GM12878 (cell line): Measurements from ENCODE around the gene FERMT2. TPM values are rescaled to one million over a fixed set of nuclear protein-coding genes. Genes with fewer than 3 reads are reported as not detected.

Source experiments
- ASH2L ChIP-seq: fragments of 300-600, 200-600 bp; sonication (generic); IDR thresholded peaks from 2 replicates; pipeline ENCODE4 v1.6.1; 2017; ENCODE audit warnings: low read depth, mild to moderate bottlenecking, borderline replicate concordance
- BACH1 ChIP-seq: fragments of 450-650 bp; IDR thresholded peaks from 2 replicates; pipeline ENCODE4 v1.6.1; 2017; ENCODE audit warnings: mild to moderate bottlenecking, borderline replicate concordance
- CHD1 ChIP-seq: IDR thresholded peaks from 2 replicates; pipeline ENCODE4 v1.6.1; 2012; ENCODE audit warnings: low read depth, low read length, improper control_type of control experiment
- EED ChIP-seq: sonication (generic); IDR thresholded peaks from 2 replicates; pipeline ENCODE4 v1.6.1; 2016; ENCODE audit warnings: antibody characterized with exemption, low read depth
- EGR1 ChIP-seq, 2 experiments: IDR thresholded peaks; 1 replicate in 1 of 2; 2 replicates in 1 of 2; pipeline ENCODE4 v1.6.1; 2011 to 2012; ENCODE audit warnings: low read depth in 2 of 2, low read length in 2 of 2, borderline replicate concordance in 1 of 2, mild to moderate bottlenecking in 1 of 2, moderate library complexity in 1 of 2
- ETV6 ChIP-seq, 2 experiments: fragments of 450-650 bp in 1 of 2; IDR thresholded peaks in 1 of 2; conservative IDR thresholded peaks in 1 of 2; 2 replicates each; pipeline ENCODE4 v1.6.1; 2014; ENCODE audit warnings: antibody characterized with exemption in 1 of 2, borderline replicate concordance in 1 of 2, low read depth in 1 of 2, mild to moderate bottlenecking in 1 of 2, moderate library complexity in 1 of 2
- GABPA ChIP-seq: IDR thresholded peaks from 2 replicates; pipeline ENCODE4 v1.6.1; 2014; ENCODE audit warnings: antibody characterized with exemption, low read depth, mild to moderate bottlenecking, inconsistent platforms
- HDAC2 ChIP-seq: fragments of 200-600 bp; sonication (generic); IDR thresholded peaks from 2 replicates; pipeline ENCODE4 v1.6.1; 2017
- JUND ChIP-seq: IDR thresholded peaks from 2 replicates; pipeline ENCODE4 v1.6.1; 2012; ENCODE audit warnings: low read depth, mild to moderate bottlenecking, low read length, improper control_type of control experiment, moderate library complexity
- NFIC ChIP-seq: IDR thresholded peaks from 2 replicates; pipeline ENCODE4 v1.6.1; 2012; ENCODE audit warnings: low read depth, mild to moderate bottlenecking, inconsistent platforms, low read length, moderate library complexity
- PAX8 ChIP-seq: fragments of 450-650 bp; IDR thresholded peaks from 2 replicates; pipeline ENCODE4 v1.6.1; 2017; ENCODE audit warnings: mild to moderate bottlenecking, moderate library complexity
- POLR2A ChIP-seq: IDR thresholded peaks from 2 replicates; pipeline ENCODE4 v1.6.1; 2011; ENCODE audit warnings: low read depth, mild to moderate bottlenecking, low read length
- SIN3A ChIP-seq: IDR thresholded peaks from 2 replicates; pipeline ENCODE4 v1.6.1; 2012; ENCODE audit warnings: low read depth, low read length, improper control_type of control experiment
- SMAD1 ChIP-seq: fragments of 450-650 bp; IDR thresholded peaks from 2 replicates; pipeline ENCODE4 v1.6.1; 2018; ENCODE audit warnings: mild to moderate bottlenecking, low read depth; ENCODE audit not compliant: partially characterized antibody
- STAT3 ChIP-seq: IDR thresholded peaks from 2 replicates; pipeline ENCODE4 v1.6.1; 2011; ENCODE audit warnings: low read depth, low read length, improper control_type of control experiment
- TCF7 ChIP-seq: IDR thresholded peaks from 2 replicates; pipeline ENCODE4 v1.6.1; 2014; ENCODE audit warnings: antibody characterized with exemption, borderline replicate concordance
- ZBED1 ChIP-seq: IDR thresholded peaks from 2 replicates; pipeline ENCODE4 v1.6.1; 2016; ENCODE audit warnings: borderline replicate concordance
- polyA plus RNA-seq, 11 experiments: library from polyadenylated mRNA; depleted of rRNA in 4 of 11; unstranded in 6 of 11; stranded (reverse) in 5 of 11; fragments of >200 nt; fragmentation: Nextera tagmentation in 4 of 11; fragmentation: Illumina TruSeq in 1 of 11; extraction: Ambion mirVana in 4 of 11; extraction: Trizol in 1 of 11; gene quantifications; 1 replicate in 1 of 11; 2 replicates in 10 of 11; pipeline versions ENCODE4 v1.2.1 to v1.2.3, GENCODE V29; 2011 to 2016; ENCODE audit warnings: inconsistent platforms in 2 of 11, missing spikeins in 2 of 11, low read depth in 1 of 11
- total RNA-seq, 4 experiments: library from RNA; depleted of rRNA in 3 of 4; stranded (reverse); fragments of >200 nt in 3 of 4; fragmentation: Illumina TruSeq in 1 of 4; extraction: Trizol in 1 of 4; gene quantifications; 2 replicates each; pipeline versions ENCODE4 v1.2.1 to v1.2.3, GENCODE V29; 2013 to 2021
- TF ChIP-seq, protein P1 (sequence below): IDR thresholded peaks from 2 replicates; pipeline ENCODE4 v1.6.1; 2011; ENCODE audit warnings: borderline replicate concordance, low read depth, mild to moderate bottlenecking, moderate library complexity, mixed read lengths, low read length; ENCODE audit not compliant: insufficient read depth; ENCODE audit errors: extremely low read length
- TF ChIP-seq, protein P2 (sequence below): fragments of 450-650 bp; formaldehyde crosslinking; IDR thresholded peaks from 2 replicates; pipeline ENCODE4 v1.4.0; 2020; ENCODE audit warnings: mild to moderate bottlenecking, moderate library complexity
- TF ChIP-seq, protein P3 (sequence below): IDR thresholded peaks from 2 replicates; pipeline ENCODE4 v1.6.1; 2012; ENCODE audit warnings: low read depth, low read length, improper control_type of control experiment
- TF ChIP-seq, protein P4 (sequence below): fragments of 150-350 bp; IDR thresholded peaks from 2 replicates; pipeline ENCODE4 v1.6.1; 2014; ENCODE audit warnings: mild to moderate bottlenecking, low read depth, low read length
- TF ChIP-seq, protein P5 (sequence below): fragments of 450-650 bp; formaldehyde crosslinking; IDR thresholded peaks from 2 replicates; pipeline ENCODE4 v1.5.0; 2022; ENCODE audit warnings: mild to moderate bottlenecking, missing genetic modification characterization

FERMT2 gene
- total and polyA plus RNA-seq, 10 of the 15 experiments (the other 5 are each of a cell fraction or from before 2014, with no cell fraction given): 4.9 to 35.5 (median 19.5) TPM

DNA sequence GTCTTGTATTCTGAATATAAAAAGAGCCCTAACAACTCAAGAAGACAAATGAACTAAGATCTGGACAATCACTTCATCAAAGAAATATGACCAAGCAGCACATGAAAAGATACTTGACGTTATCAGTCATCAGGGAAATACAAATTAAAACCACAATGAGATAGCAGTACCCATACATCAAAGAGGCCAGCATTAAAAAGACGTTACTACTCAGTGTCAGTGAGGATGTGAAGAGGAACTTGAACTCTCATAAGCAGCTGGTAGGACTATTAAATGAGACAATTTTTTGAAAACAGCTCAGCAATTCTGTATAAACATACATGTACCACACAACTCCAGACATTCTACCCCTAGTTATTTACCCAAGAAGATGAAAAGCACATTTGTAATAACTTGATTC lies 55.9 kb downstream of the FERMT2 start (continued):
- TF ChIP-seq EED (no peak), NFIC (0 out of 2 replicates have a peak, but pooled peaks have one; percentile 29), ZBED1 (no peak), EGR1 (IDR thresholded peaks at IDR 0.05; ENCODE audit: borderline replicate concordance in 1 of 2, low read depth in 2 of 2, low read length in 2 of 2) (no peak), ASH2L (no peak), BACH1 (no peak), SMAD1 (no peak), PAX8 (no peak), JUND (no peak), TCF7 (peak; percentile 88), SIN3A (no peak), POLR2A (no peak), HDAC2 (no peak), ETV6 (conservative IDR thresholded peaks at IDR 0.05 in 1 of 2, IDR thresholded peaks at IDR 0.05 in 1 of 2; ENCODE audit: borderline replicate concordance in 1 of 2, low read depth in 1 of 2) (peak in 1 of 2 experiments; percentile 42; a peak in 1 of 4 replicates), GABPA (no peak), CHD1 (no peak), STAT3 (no peak)
- TF ChIP-seq, protein P1, sequence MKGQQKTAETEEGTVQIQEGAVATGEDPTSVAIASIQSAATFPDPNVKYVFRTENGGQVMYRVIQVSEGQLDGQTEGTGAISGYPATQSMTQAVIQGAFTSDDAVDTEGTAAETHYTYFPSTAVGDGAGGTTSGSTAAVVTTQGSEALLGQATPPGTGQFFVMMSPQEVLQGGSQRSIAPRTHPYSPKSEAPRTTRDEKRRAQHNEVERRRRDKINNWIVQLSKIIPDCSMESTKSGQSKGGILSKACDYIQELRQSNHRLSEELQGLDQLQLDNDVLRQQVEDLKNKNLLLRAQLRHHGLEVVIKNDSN: no peak
- TF ChIP-seq, protein P2, sequence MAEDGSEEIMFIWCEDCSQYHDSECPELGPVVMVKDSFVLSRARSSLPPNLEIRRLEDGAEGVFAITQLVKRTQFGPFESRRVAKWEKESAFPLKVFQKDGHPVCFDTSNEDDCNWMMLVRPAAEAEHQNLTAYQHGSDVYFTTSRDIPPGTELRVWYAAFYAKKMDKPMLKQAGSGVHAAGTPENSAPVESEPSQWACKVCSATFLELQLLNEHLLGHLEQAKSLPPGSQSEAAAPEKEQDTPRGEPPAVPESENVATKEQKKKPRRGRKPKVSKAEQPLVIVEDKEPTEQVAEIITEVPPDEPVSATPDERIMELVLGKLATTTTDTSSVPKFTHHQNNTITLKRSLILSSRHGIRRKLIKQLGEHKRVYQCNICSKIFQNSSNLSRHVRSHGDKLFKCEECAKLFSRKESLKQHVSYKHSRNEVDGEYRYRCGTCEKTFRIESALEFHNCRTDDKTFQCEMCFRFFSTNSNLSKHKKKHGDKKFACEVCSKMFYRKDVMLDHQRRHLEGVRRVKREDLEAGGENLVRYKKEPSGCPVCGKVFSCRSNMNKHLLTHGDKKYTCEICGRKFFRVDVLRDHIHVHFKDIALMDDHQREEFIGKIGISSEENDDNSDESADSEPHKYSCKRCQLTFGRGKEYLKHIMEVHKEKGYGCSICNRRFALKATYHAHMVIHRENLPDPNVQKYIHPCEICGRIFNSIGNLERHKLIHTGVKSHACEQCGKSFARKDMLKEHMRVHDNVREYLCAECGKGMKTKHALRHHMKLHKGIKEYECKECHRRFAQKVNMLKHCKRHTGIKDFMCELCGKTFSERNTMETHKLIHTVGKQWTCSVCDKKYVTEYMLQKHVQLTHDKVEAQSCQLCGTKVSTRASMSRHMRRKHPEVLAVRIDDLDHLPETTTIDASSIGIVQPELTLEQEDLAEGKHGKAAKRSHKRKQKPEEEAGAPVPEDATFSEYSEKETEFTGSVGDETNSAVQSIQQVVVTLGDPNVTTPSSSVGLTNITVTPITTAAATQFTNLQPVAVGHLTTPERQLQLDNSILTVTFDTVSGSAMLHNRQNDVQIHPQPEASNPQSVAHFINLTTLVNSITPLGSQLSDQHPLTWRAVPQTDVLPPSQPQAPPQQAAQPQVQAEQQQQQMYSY: no peak
- TF ChIP-seq, protein P3, sequence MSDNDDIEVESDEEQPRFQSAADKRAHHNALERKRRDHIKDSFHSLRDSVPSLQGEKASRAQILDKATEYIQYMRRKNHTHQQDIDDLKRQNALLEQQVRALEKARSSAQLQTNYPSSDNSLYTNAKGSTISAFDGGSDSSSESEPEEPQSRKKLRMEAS: no peak
- TF ChIP-seq, protein P4, sequence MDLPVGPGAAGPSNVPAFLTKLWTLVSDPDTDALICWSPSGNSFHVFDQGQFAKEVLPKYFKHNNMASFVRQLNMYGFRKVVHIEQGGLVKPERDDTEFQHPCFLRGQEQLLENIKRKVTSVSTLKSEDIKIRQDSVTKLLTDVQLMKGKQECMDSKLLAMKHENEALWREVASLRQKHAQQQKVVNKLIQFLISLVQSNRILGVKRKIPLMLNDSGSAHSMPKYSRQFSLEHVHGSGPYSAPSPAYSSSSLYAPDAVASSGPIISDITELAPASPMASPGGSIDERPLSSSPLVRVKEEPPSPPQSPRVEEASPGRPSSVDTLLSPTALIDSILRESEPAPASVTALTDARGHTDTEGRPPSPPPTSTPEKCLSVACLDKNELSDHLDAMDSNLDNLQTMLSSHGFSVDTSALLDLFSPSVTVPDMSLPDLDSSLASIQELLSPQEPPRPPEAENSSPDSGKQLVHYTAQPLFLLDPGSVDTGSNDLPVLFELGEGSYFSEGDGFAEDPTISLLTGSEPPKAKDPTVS: no peak
- TF ChIP-seq, protein P5, sequence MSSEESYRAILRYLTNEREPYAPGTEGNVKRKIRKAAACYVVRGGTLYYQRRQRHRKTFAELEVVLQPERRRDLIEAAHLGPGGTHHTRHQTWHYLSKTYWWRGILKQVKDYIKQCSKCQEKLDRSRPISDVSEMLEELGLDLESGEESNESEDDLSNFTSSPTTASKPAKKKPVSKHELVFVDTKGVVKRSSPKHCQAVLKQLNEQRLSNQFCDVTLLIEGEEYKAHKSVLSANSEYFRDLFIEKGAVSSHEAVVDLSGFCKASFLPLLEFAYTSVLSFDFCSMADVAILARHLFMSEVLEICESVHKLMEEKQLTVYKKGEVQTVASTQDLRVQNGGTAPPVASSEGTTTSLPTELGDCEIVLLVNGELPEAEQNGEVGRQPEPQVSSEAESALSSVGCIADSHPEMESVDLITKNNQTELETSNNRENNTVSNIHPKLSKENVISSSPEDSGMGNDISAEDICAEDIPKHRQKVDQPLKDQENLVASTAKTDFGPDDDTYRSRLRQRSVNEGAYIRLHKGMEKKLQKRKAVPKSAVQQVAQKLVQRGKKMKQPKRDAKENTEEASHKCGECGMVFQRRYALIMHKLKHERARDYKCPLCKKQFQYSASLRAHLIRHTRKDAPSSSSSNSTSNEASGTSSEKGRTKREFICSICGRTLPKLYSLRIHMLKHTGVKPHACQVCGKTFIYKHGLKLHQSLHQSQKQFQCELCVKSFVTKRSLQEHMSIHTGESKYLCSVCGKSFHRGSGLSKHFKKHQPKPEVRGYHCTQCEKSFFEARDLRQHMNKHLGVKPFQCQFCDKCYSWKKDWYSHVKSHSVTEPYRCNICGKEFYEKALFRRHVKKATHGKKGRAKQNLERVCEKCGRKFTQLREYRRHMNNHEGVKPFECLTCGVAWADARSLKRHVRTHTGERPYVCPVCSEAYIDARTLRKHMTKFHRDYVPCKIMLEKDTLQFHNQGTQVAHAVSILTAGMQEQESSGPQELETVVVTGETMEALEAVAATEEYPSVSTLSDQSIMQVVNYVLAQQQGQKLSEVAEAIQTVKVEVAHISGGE: no peak
